Suprapubic skin (tissue), 4 donors: ENCODE results near the gene DDX1.

Experiments
- POLR2A ChIP-seq, 2 donors: fragments of 450-650 bp; IDR thresholded peaks; one replicate each; pipeline ENCODE4 v1.6.1; 2017; ENCODE audit warnings: antibody characterized with exemption in 2 of 2, mild to moderate bottlenecking in 2 of 2, moderate library complexity in 2 of 2
- POLR2AphosphoS5 ChIP-seq, 3 donors: sonication (generic); formaldehyde crosslinking; IDR thresholded peaks; one replicate each; pipeline ENCODE4 v1.6.1; 2017; ENCODE audit warnings: antibody characterized with exemption in 3 of 3
- TF ChIP-seq, protein P1 (sequence below), 2 donors: fragments of 200-600 bp in 1 of 2; fragments of 450-650 bp in 1 of 2; sonication (generic) in 1 of 2; IDR thresholded peaks; one replicate each; pipeline ENCODE4 v1.5.1; 2016 to 2019; ENCODE audit warnings: antibody characterized with exemption in 2 of 2, mild to moderate bottlenecking in 1 of 2, moderate library complexity in 1 of 2

GRCh38 chr2:15670981-15671380 lies 79.3 kb downstream of the DDX1 start:
- TF ChIP-seq, protein P1, sequence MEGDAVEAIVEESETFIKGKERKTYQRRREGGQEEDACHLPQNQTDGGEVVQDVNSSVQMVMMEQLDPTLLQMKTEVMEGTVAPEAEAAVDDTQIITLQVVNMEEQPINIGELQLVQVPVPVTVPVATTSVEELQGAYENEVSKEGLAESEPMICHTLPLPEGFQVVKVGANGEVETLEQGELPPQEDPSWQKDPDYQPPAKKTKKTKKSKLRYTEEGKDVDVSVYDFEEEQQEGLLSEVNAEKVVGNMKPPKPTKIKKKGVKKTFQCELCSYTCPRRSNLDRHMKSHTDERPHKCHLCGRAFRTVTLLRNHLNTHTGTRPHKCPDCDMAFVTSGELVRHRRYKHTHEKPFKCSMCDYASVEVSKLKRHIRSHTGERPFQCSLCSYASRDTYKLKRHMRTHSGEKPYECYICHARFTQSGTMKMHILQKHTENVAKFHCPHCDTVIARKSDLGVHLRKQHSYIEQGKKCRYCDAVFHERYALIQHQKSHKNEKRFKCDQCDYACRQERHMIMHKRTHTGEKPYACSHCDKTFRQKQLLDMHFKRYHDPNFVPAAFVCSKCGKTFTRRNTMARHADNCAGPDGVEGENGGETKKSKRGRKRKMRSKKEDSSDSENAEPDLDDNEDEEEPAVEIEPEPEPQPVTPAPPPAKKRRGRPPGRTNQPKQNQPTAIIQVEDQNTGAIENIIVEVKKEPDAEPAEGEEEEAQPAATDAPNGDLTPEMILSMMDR (IDR thresholded peaks at IDR 0.05) = no peak
- TF ChIP-seq POLR2A (IDR thresholded peaks at IDR 0.05) (no peak), POLR2AphosphoS5 (IDR thresholded peaks at IDR 0.05) (no peak)
